Activated CD4-positive, alpha-beta T cell treated with anti-CD3 and anti-CD28 coated beads for 24 hours (primary cell): ENCODE data around the gene RYR1.
"Not testable (repeated sequence)": the region's sequence is repeated elsewhere in the genome, so short reads cannot be mapped to it uniquely, and the experiment has no call there.

Experiments
- DNase-seq, 2 donors: peaks; one replicate each; pipeline ENCODE4 v3.0.0-alpha.2; 2020; ENCODE audit warnings: low read depth in 2 of 2

RYR1 gene

DNA sequence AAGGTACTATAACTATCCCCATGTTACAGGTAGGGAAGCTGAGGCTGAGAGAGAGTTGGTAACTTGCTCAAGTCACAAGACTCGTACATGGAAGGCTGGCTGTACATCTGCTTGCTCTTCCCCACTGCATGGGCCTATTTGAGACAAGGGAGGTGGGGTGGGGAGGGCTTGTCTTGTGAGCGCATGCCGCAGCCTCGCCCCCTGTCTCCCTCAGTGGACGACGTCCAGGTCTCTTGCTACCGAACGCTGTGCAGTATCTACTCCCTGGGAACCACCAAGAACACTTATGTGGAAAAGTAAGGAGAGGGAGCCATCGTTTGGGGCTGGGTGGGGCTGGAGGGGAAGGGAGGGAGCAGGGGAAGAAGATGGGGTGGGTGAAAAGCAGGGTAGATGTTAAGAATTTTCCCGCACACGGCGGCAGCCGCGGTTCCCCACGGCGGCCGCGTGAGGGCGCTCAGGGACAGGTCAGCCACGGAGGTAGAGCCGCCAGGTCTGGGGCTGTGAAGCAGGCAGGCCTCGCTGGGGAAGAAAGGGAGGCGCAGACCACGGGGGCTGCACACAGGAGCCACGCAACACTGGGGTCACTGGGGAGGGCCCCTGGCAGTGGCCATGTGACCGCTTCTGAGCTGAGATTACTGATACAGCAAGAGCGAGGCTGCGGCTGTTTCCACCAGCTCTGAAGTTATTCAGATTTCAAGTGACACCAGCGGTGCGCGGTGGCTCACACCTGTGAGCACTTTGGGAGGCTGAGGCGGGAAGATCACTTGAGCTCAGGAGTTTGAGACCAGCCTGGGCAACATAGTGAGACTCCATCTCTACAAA is 81.5 kb downstream of the RYR1 start:
- DNase-seq = peak; percentile 68 to 76

DNA sequence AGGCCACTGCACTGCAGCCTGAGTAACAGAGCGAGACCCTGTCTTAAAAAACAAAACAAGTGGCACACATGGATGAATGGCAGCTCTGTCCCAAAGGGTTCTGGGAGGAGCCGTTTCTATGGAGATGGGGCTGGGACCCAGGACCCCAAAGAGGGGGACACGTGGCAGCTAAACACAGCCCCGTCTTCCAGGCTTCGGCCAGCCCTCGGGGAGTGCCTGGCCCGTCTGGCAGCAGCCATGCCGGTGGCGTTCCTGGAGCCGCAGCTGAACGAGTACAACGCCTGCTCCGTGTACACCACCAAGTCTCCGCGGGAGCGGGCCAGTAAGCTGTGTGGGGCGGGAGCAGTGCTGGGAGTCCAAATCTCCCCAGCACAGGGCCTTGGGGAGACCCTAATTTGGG is 82.4 kb downstream of the RYR1 start:
- DNase-seq = no peak

DNA sequence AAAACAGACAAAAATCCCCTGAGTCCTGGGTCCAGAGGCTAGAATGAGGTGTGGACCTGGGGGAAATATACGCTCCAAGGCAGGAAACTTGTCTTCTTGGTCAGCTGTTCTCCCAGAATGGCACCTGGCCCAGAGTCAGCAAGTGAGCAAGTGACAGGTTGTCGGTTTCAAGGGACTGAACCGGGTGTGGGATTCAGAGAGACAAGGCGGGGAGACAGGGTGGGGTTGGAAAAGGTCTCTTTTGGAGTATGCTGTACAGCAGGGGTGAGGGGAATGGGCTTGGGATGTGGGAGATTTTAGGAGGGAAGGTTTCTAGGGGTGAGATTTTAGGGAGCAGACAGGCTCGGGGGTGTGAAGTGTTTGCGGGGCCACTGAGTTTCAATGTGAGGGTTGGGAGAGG is 83.3 kb downstream of the RYR1 start:
- no peak for DNase-seq

DNA sequence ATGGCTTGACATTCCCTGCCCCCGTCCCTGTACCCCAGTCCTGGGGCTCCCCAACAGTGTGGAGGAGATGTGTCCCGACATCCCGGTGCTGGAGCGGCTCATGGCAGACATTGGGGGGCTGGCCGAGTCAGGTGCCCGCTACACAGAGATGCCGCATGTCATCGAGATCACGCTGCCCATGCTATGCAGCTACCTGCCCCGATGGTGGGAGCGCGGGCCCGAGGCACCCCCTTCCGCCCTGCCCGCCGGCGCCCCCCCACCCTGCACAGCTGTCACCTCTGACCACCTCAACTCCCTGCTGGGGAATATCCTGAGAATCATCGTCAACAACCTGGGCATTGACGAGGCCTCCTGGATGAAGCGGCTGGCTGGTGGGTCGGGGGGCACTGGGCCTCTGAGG is 83.8 kb downstream of the RYR1 start:
- DNase-seq = no peak

DNA sequence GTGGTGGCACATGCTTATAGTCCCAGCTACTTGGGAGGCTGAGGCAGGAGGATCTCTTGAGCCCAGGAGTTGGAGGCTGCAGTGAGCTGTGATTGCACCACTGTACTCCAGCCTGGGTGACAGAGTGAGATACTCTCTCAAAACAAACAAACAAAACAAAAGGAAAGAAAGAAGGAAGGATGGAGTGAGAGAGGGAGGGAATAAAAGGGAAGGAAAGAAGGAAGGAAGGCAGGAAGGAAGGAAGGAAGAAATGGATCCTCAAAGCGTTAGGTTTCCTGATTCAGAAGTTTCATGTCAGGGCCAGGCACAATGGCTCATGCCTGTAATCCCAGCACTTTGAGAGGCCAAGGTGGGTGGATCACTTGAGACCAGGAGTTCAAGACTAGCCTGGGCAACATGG is 84.5 kb downstream of the RYR1 start:
- DNase-seq = not testable (repeated sequence)

DNA sequence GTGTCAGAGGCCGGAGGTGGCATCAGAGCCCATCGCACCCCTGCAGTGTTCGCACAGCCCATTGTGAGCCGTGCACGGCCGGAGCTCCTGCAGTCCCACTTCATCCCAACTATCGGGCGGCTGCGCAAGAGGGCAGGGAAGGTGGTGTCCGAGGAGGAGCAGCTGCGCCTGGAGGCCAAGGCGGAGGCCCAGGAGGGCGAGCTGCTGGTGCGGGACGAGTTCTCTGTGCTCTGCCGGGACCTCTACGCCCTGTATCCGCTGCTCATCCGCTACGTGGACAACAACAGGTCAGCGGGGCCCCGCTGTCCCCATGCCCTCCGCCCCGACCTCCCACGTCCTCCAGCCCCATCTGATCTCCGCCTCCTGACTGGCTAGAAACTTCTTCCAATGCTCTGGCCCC is 85.7 kb downstream of the RYR1 start:
- DNase-seq = no peak

DNA sequence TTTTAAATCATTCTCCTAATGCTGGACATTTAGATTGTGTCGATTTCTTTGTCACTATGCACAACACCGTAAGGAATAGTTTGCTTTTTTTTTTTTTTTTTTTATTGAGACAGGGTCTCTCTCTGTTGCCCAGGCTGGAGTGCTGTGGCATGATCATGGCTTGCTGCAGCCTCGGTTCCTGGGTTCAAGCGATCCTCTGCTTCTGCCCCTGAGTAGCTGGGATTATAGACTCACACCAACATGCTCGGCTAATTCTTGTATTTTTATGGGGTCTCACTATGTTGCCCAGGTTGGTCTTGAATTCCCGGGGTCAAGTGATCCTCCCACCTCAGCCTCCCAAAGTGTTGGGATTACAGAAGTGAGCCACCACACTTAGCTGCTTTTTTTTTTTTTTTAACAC is 86.5 kb downstream of the RYR1 start:
- no peak for DNase-seq

DNA sequence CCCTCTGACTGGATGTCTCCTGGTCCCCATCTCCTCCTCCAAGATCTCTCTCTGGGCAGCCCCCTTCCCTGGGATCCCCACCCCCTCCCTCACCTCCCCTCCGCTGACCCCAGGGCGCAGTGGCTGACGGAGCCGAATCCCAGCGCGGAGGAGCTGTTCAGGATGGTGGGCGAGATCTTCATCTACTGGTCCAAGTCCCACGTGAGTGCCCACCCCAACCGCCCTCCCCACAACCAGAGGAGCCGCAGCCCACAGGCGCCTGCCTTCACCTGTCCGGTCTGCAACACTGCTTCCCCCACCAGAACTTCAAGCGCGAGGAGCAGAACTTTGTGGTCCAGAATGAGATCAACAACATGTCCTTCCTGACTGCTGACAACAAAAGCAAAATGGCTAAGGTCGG is 89.4 kb downstream of the RYR1 start:
- no peak for DNase-seq

DNA sequence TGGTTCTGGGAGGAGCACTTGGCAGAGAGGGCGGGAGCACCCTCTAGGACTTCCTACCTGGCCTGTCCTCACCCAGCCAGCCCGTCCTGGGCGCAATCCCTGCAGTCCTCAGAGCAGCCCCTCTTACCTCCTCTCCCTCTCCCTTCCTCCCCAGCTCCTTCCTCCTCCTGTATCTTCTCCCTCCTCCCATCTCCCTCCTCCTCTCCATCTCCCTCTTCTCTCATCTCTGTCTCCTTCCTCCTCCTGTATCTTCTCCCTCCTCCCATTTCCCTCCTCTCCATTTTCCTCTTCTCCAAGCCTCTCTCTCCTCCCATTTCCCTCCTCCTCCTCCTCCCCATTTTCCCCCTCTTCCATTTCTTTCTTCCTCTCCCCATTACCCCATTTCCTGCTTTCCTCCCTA is 89.8 kb downstream of the RYR1 start:
- DNase-seq = no peak

DNA sequence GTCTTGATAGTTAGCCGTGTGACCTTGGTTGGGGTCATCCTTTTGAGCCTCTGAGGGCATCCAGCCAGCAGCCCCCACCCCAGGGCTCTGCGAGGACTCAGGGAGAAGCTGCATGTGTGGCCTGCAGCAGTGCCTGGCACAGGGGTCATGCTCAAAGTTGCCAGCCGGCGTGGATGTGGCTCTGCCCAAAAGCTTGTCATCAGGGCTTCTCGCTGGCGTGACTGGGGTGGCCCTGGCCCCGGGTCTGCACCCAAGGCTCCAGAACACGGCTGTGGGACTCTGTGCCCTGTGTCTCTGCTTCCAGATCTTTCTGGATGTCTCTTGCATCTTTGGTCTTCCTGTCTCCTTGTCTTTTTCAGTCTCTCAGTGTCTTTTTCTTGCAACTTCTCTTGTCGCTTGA is 90.9 kb downstream of the RYR1 start:
- DNase-seq = no peak

DNA sequence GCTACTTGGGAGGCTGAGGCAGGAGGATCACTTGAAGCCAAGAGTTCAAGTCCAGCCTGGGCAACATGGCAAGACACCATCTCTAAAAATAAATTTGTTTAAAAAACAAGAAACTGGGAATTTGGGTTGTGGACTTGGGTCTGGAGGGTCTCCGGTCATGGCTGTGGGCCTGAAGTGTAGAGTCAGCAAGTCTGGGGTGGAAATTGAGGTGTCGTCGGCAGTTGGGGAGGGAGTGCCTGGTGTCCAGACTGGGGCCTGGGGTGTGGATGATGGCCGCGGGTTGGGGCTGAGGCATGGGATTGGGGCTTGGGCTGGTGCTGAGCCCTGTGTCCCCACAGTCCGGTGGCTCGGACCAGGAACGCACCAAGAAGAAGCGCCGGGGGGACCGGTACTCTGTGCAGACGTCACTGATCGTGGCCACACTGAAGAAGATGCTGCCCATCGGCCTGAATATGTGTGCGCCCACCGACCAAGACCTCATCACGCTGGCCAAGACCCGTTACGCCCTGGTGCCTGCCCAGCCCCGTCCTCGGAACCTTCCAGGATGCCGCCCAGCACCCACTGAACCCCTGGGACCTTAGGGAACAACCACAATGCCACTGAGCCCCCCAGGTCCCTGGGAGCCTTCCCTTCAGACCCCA is 91.6 kb downstream of the RYR1 start:
- DNase-seq = no peak

DNA sequence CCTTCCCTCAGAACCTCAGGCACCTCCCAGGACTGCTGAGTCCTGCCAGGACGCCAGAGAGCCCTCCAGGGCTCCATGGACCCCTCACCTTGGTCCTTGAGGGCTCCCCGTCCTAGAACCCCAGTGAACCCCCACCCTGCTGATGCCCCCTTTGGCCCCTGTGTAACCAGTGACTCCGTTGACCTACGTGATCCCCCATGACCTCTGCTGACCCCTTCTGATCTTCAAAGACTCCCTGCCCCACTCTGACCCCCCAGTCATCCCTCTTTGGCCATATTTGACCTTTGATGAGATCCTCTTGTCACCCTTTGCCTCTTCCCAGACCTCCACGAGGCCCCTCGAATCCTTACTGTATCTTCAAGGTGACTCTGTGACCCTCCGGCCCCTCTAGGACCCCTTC is 92.9 kb downstream of the RYR1 start:
- DNase-seq = no peak

DNA sequence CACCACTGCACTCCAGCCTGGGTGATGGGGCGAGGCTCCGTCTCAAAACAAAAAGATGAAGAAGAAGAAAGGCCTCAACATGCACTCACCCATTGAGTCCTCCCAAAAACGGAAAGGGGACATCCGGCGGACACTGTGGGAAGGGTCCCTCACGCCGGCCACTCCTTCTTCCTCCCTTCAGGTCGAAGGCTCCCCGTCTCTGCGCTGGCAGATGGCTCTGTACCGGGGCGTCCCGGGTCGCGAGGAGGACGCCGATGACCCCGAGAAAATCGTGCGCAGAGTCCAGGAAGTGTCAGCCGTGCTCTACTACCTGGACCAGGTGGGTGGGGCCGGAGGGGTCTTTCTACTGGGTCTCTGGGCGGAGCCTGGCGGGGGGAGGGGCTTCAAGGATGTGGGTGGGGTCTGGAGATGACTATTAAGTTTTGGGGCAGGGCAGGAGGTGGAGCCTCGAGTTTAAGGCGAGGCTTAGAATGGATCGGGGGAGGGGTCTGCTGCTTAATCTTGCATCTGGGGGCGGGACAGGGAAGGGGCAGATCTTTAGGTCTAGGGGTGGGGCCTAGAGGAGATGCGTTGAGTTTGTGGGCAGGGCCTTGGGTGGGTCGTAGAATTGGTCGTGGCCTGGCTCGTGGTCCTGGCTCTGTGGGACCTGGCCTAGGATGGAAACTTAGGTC is 94.1 kb downstream of the RYR1 start:
- DNase-seq = no peak

DNA sequence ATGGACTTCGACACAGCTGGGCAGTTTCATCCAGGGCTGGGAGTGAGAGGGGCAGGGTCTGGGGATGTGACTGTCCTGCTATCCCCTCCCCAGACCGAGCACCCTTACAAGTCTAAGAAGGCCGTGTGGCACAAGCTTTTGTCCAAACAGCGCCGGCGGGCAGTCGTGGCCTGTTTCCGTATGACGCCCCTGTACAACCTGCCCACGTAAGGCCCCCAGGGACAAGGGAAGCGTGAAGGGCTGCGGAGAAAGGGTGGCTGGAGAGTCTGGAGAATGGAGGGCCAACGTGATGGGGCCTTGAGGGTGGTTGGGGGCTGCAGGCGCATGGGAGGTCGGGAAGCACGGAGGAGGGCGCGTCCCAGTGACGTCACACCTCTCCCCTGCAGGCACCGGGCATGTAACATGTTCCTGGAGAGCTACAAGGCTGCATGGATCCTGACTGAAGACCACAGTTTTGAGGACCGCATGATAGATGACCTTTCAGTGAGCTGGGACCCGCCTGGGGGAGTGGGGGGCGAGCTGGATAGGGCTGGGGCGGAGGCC is 94.8 kb downstream of the RYR1 start:
- DNase-seq = no peak

DNA sequence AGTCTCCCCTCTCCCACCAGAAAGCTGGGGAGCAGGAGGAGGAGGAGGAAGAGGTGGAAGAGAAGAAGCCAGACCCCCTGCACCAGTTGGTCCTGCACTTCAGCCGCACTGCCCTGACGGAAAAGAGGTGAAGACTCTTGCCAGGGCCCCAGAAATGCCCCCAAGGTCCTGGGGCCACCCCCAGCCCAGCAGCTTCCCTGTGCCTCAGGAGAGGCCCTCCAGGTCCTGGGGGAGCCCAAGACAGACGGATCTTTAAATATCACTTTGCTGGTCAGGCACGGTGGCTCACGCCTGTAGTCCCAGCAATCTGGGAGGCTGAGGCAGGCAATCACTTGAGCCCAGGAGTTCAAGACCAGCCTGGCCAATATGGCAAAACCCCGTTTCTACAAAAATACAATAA is 95.4 kb downstream of the RYR1 start:
- DNase-seq = no peak

DNA sequence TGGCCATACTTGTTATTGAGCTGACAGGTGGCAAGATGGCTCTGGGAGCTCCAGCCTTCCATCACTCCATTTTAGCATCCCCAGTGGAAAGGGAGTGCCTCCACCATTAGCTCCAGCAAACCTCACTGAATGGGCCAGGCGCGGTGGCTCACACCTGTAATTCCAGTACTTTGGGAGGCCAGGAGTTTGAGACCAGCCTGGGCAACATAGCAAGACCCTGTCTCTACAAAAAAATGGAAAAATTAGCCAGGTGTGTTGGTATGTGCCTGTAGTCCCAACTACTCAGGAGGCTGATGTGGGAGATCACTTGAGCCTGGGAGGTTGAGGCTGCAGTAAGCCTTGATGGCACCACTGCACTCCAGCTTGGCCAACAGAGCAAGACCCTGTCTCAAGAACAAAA is 98.0 kb downstream of the RYR1 start:
- DNase-seq = no peak

DNA sequence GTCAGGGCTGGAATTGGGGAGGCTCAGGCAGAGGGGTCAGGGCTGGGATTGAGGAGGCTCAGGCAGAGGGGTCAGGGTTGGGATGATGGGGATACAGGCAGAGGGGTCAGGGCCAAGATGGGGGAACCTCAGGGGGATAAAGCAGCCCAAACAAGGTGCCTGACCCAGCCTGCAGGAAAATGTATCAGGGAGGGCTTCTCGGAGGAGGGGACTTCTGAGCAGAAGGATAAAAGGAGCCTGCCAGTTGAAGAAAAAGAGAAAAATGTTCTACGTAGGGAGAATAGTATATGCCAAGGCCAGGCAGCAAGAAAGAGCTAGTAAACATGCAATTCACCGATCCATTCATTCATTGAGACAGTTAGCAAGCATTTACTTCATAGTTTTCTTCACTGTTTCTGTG is 99.4 kb downstream of the RYR1 start:
- no peak for DNase-seq

DNA sequence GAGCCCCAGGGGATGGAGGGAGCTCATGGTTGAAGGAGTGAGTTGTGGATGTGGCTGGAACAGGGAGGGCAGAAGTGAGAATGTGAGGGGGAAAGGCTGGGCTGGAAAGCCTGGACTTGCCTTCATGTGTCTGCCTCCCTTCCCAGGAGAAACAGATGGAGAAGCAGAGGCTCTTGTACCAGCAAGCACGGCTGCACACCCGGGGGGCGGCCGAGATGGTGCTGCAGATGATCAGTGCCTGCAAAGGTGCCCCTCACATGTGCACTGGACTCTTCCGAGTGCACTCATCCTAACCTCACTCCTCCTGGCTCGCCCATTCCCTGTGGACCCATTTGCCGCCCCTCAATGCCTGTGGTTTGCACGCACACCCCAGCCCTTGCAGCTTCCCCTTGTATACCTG is 101.1 kb downstream of the RYR1 start:
- DNase-seq = no peak

DNA sequence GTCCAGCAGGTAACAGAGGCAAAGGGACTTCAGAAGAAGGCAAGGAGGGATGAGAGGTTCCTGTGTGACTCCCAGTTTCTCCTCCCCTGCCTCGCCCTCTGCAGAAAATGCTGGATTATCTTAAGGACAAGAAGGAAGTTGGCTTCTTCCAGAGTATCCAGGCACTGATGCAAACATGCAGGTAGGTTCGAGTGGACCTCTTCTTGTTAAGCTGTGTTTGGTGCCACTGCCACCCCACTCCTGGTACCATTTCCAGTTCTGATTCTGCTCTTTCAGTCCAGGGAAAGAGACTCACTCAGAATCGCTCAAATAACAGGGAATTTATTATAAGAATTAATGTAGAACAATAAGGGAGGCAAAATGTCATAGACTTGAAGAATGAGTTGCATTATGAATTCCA is 101.7 kb downstream of the RYR1 start:
- DNase-seq = no peak

DNA sequence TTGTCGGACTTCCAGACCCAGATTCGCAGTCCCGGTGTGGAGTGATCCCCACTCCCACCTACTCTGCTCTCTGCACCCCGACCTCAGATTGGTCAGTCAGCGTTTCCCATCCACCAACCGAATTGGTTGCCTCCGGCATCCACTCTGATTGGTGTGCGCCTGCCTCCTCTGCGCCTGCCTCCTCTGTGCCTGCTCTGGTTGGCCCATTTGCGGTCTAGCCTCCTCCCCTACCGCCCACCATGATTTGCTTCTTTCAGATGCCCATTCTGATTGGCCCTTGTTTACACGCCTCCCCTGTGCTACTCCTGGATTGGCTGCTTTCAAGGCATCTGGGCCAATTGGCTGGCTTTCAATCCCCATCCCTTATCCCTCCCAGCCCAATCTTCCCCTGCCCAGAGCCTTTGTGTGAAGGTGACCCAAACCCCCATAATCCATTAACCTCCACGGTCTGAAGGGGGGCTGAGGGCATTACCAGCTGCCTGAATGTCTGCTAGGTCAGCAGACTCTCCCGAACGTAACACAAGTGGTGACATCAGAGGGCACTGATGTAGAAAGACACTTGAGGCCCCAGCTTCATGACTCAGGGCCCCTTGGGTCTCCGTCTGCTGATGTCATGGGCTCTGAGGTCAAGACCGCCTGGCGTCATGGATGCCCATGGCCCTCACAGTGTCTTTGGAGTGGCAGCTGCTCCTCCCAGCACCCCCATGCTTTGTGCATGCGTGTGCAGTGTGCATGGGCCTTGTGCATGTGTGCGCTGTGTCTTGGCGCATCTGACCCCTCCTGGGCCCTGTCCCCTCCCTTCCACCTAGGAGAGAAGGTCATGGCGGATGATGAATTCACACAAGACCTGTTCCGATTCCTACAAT is 103.8 kb downstream of the RYR1 start:
- no peak for DNase-seq

DNA sequence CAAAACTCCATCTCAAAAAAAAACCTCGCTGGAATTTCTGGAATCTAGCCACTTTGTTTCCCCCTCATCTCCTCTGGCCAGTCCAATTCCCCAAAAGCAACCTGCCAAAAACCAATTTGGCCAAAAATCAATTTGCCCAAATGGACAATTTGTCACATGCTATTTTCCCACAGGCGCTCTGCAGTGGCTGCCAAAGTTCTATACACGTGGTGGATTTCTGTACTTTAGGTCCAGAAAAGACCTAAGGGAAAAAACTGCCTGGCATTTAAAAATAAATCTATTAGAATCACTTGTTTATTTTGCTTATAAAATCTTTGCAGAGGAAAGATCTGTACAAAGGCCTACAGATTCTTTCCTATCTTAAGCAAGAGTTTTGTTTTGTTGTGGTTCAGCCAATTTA is 104.9 kb downstream of the RYR1 start:
- no peak for DNase-seq
